ENCODE data around the gene MUC21. TPM values are rescaled to one million over a fixed set of nuclear protein-coding genes. Genes with fewer than 3 reads are reported as not detected.

The MUC21 gene
- total and polyA plus RNA-seq, 2 donors (not counting 3 experiments of a cell fraction or from before 2014, with no cell fraction given), result not detected

- Histone ChIP-seq H3K4me1 (ENCODE audit: control insufficient read depth, extremely low read depth, insufficient read depth, low read length) (no peaks in the 10 kb centered on the region), H3K27me3 (ENCODE audit: control insufficient read depth in 2 of 2, insufficient read depth in 2 of 2, low read length in 2 of 2) (peaks cover 7 to 18% of the 10 kb centered on the region in 2 experiments), H3K27ac (ENCODE audit: insufficient read depth, low read depth, low read length) (no peak overlapping the region), H3K9me3 (replicated peaks; ENCODE audit: control insufficient read depth, insufficient read depth, low read length) (no peaks in the 10 kb centered on the region), H3K9me1 (replicated peaks; ENCODE audit: control insufficient read depth, extremely low read depth, insufficient read depth, low read length) (no peaks in the 10 kb centered on the region), H3K9ac (replicated peaks; ENCODE audit: extremely low read depth, insufficient read depth, low read length) (no peak overlapping the region), H4K20me1 (replicated peaks; ENCODE audit: control insufficient read depth, extremely low read depth, insufficient read depth, low read length) (no peaks in the 10 kb centered on the region), H2AFZ (ENCODE audit: low read depth, low read length) (no peak overlapping the region), H3K36me3 (ENCODE audit: control insufficient read depth in 2 of 2, extremely low read depth in 1 of 2, insufficient read depth in 2 of 2, low read length in 2 of 2) (no peaks in the 10 kb centered on the region), H3K4me2 (ENCODE audit: insufficient read depth, low read length) (no peak overlapping the region), H3K4me3 (replicated peaks in 1 of 3; ENCODE audit: insufficient read depth in 1 of 3, low read depth in 1 of 3, low read length in 3 of 3) (no peak overlapping the region), H3K79me2 (ENCODE audit: control insufficient read depth, insufficient read depth, low read length) (no peaks in the 10 kb centered on the region)
- BruUV-seq (replicated peaks), result no TSS peak
- no peak for DNase-seq (ENCODE audit: low read depth, low spot score)
- dilution Hi-C loops (cut with MboI; ENCODE audit: extremely low pct_ligation_motif_present, low sequenced_read_pairs), result no loop called here
- intact Hi-C loops (cut with micrococcal nuclease), result no loop called here
- POLR2A ChIA-PET, result no interaction called here
- TF ChIP-seq POLR2A (IDR thresholded peaks at IDR 0.05; ENCODE audit: low read depth, low read length) (no peak), FOS (IDR thresholded peaks at IDR 0.05; ENCODE audit: borderline replicate concordance, insufficient read depth, low read length) (no peak), MAX (IDR thresholded peaks at IDR 0.05; ENCODE audit: insufficient read depth, insufficient read length) (no peak), CTCF (IDR thresholded peaks at IDR 0.05; ENCODE audit: extremely low read depth in 1 of 2, insufficient read depth in 1 of 2, low read depth in 1 of 2, low read length in 2 of 2) (no peak), GATA2 (IDR thresholded peaks at IDR 0.05; ENCODE audit: insufficient read depth, insufficient read length, low read depth, low read length) (no peak), POLR2AphosphoS5 (IDR thresholded peaks at IDR 0.05; ENCODE audit: insufficient read depth, low read depth, low read length) (no peak), JUN (IDR thresholded peaks at IDR 0.05; ENCODE audit: borderline replicate concordance, insufficient read depth, insufficient read length, low read depth) (no peak), EZH2 (IDR thresholded peaks at IDR 0.05; ENCODE audit: borderline replicate concordance, low read depth, low read length, severe bottlenecking) (no peak), MYC (IDR thresholded peaks at IDR 0.05; ENCODE audit: low read depth, low read length) (no peak)
- FAIRE-seq, result no peak
- CTCF ChIA-PET, result interaction anchor here (0.5 to 2.0 kb wide), 3 partner anchors 124 to 269 kb away, joined by 3 to 19 read pairs (median 3); no protein-coding TSS in a partner anchor
Observed at GRCh38 chr6:30944051-30944450, 39.5 kb upstream of the MUC21 start.

Data from endothelial cell of umbilical vein (primary cell).